ENCODE results near the gene RAPGEF1.

DNA sequence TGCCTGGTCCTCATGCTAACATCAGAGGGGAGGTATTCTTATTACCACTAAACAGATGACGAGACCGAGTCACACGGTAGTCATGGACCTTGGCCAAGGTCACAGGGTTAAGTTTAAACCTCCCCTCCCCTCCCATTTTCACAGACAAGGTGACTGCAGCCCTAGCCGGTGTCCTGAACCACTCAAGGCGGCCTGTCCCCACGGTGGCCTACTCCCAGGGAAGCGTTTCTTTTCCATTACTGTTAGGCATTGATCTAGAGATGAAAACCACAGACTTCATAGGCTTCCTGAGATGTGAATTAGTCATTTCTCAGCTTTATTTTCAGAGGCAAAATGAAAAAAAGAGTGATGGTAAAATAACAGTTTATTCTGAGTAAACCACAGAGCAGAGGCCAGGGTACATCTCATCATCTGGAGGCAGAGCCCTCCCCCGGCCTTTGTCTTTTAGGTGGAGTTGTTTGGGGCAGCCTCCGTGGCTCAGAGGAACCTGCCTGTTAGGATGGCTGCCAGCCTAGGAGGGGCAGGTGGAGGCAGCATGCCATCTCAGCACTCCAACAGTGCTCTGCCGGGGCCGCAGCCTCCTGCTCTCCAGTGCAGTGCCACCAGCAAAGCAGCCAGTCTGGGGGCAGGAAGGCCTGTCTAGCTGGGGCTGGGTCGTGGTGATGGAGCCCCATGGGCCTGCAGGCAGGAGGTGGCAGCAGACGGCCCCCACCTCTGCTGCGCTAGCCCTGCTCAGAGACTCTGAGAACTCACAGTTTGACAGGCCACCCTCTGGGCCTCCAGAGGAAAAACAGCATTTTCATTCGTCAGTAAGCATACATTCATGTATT is 71.2 kb downstream of the RAPGEF1 start:
- TF ChIP-seq POLR2A (IDR thresholded peaks at IDR 0.05), result no peak
- TF ChIP-seq, protein P1, sequence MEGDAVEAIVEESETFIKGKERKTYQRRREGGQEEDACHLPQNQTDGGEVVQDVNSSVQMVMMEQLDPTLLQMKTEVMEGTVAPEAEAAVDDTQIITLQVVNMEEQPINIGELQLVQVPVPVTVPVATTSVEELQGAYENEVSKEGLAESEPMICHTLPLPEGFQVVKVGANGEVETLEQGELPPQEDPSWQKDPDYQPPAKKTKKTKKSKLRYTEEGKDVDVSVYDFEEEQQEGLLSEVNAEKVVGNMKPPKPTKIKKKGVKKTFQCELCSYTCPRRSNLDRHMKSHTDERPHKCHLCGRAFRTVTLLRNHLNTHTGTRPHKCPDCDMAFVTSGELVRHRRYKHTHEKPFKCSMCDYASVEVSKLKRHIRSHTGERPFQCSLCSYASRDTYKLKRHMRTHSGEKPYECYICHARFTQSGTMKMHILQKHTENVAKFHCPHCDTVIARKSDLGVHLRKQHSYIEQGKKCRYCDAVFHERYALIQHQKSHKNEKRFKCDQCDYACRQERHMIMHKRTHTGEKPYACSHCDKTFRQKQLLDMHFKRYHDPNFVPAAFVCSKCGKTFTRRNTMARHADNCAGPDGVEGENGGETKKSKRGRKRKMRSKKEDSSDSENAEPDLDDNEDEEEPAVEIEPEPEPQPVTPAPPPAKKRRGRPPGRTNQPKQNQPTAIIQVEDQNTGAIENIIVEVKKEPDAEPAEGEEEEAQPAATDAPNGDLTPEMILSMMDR (IDR thresholded peaks at IDR 0.05), result no peak

All from testis (tissue), 2 donors.